H1 (cell line): ENCODE data around the gene PTX3. TPM values are rescaled to one million over a fixed set of nuclear protein-coding genes. Genes with fewer than 3 reads are reported as not detected.

Source experiments
- CTCF ChIA-PET: fragments of 300-600 bp; sonication (Branson Sonifier 250); formaldehyde crosslinking; loops from one replicate; lab custom pipeline; 2021; ENCODE audit not compliant: partially characterized antibody; lab: Charles Lee
- POLR2A ChIA-PET: fragments of 300-600 bp; sonication (Branson Sonifier 250); formaldehyde crosslinking; loops from one replicate; lab custom pipeline; 2021; ENCODE audit warnings: inconsistent platforms; ENCODE audit not compliant: partially characterized antibody; lab: Charles Lee
- DNase-seq, 2 experiments: peaks; one replicate each; pipeline versions ENCODE4 v3.0.0 to v3.0.0-alpha.2; 2010 to 2022; ENCODE audit warnings: low spot score in 2 of 2, low read depth in 1 of 2, mixed read lengths in 1 of 2
- FAIRE-seq: peaks from 2 replicates; lab custom pipeline; 2011; peaks lifted over from hg19 to GRCh38; lab: Jason Lieb, UNC
- H2AFZ ChIP-seq: 2 replicates; pipeline ENCODE4 v1.8.1; 2012; ENCODE audit warnings: low read length, inconsistent platforms
- H2AK5ac ChIP-seq: 2 replicates; pipeline ENCODE4 v1.6.1; 2013; ENCODE audit warnings: low read depth, low read length
- H2BK120ac ChIP-seq: replicated peaks from 2 replicates; pipeline ENCODE3; 2013; ENCODE audit warnings: low read depth, low read length, inconsistent platforms
- H2BK12ac ChIP-seq: 2 replicates; pipeline ENCODE4 v1.6.1; 2013; ENCODE audit warnings: low read depth, low read length
- H2BK15ac ChIP-seq: 2 replicates; pipeline ENCODE4 v1.6.1; 2013; ENCODE audit warnings: low read length
- H2BK20ac ChIP-seq: 2 replicates; pipeline ENCODE4 v1.6.1; 2013; ENCODE audit warnings: low read length
- H2BK5ac ChIP-seq: 2 replicates; pipeline ENCODE4 v1.6.1; 2013; ENCODE audit warnings: low read depth, low read length
- H3K14ac ChIP-seq: 2 replicates; pipeline ENCODE4 v1.6.1; 2013; ENCODE audit warnings: inconsistent platforms; ENCODE audit not compliant: insufficient read length
- H3K18ac ChIP-seq: 2 replicates; pipeline ENCODE4 v1.6.1; 2013; ENCODE audit warnings: low read length; ENCODE audit errors: extremely low read depth
- H3K23ac ChIP-seq: 2 replicates; pipeline ENCODE4 v1.6.1; 2013; ENCODE audit warnings: inconsistent platforms; ENCODE audit not compliant: insufficient read length
- H3K23me2 ChIP-seq: 2 replicates; pipeline ENCODE4 v1.6.1; 2013; ENCODE audit warnings: low read depth, low read length
- H3K27ac ChIP-seq: 2 replicates; pipeline ENCODE4 v1.6.1; 2011; ENCODE audit warnings: low read depth, low read length, inconsistent platforms
- H3K27me3 ChIP-seq, 4 experiments: replicated peaks in 1 of 4; 1 replicate in 1 of 4; 2 replicates in 3 of 4; pipeline versions ENCODE4 v1.6.1 to v1.8.1; 2011 to 2013; ENCODE audit warnings: low read length in 3 of 4, mild to moderate bottlenecking in 3 of 4, inconsistent platforms in 2 of 4, mixed read lengths in 2 of 4, moderate library complexity in 1 of 4; ENCODE audit not compliant: control insufficient read depth in 3 of 4, insufficient read depth in 3 of 4; ENCODE audit errors: extremely low read depth in 1 of 4
- H3K36me3 ChIP-seq, 4 experiments: 2 replicates each; pipeline versions ENCODE4 v1.6.1 to v1.8.1; 2011 to 2013; ENCODE audit warnings: mild to moderate bottlenecking in 4 of 4, low read length in 3 of 4, moderate library complexity in 2 of 4, control low read depth in 1 of 4, inconsistent platforms in 1 of 4; ENCODE audit not compliant: insufficient read depth in 4 of 4, control insufficient read depth in 2 of 4
- H3K4ac ChIP-seq: replicated peaks from 2 replicates; pipeline ENCODE3; 2013; ENCODE audit warnings: low read length, low read depth, mixed read lengths, inconsistent platforms; ENCODE audit not compliant: insufficient read length
- H3K4me1 ChIP-seq, 4 experiments: replicated peaks in 1 of 4; 1 replicate in 1 of 4; 2 replicates in 3 of 4; pipeline versions ENCODE4 v1.6.1 to v1.8.1; 2011 to 2013; ENCODE audit warnings: low read length in 3 of 4, inconsistent platforms in 2 of 4, mixed read lengths in 1 of 4; ENCODE audit not compliant: insufficient read depth in 4 of 4, control insufficient read depth in 3 of 4
- H3K4me2 ChIP-seq, 2 experiments: 2 replicates each; pipeline versions ENCODE4 v1.6.1 to v1.8.1; 2011 to 2013; ENCODE audit warnings: low read depth in 2 of 2, low read length in 2 of 2, control low read depth in 1 of 2, inconsistent platforms in 1 of 2, mild to moderate bottlenecking in 1 of 2; ENCODE audit not compliant: insufficient read depth in 1 of 2
- H3K4me3 ChIP-seq, 4 experiments: fragments of 200-600, 300-600 bp in 1 of 4; sonication (generic), shearing (Covaris generic), sonication (Bioruptor Twin) in 1 of 4; 2 replicates each; pipeline versions ENCODE4 v1.5.1 to v1.8.1; 2011 to 2016; ENCODE audit warnings: low read length in 4 of 4, low read depth in 3 of 4, control low read depth in 2 of 4, inconsistent platforms in 2 of 4, mild to moderate bottlenecking in 2 of 4, mixed read lengths in 1 of 4, moderate library complexity in 1 of 4; ENCODE audit not compliant: insufficient read depth in 2 of 4; ENCODE audit errors: extremely low read depth in 1 of 4
- H3K56ac ChIP-seq: replicated peaks from 2 replicates; pipeline ENCODE3; 2013; ENCODE audit warnings: low read depth, mild to moderate bottlenecking, mixed read lengths, low read length, inconsistent platforms; ENCODE audit not compliant: insufficient read length
- H3K79me1 ChIP-seq: 2 replicates; pipeline ENCODE4 v1.6.1; 2013; ENCODE audit warnings: low read depth, low read length, control low read depth
- H3K79me2 ChIP-seq, 2 experiments: 2 replicates each; pipeline versions ENCODE4 v1.6.1 to v1.8.1; 2012 to 2013; ENCODE audit warnings: low read length in 2 of 2, mild to moderate bottlenecking in 2 of 2, inconsistent platforms in 1 of 2; ENCODE audit not compliant: insufficient read depth in 2 of 2, control insufficient read depth in 1 of 2
- H3K9ac ChIP-seq, 4 experiments: replicated peaks in 1 of 4; 1 replicate in 1 of 4; 2 replicates in 3 of 4; pipeline versions ENCODE4 v1.6.1 to v1.8.1; 2011 to 2013; ENCODE audit warnings: low read depth in 3 of 4, low read length in 3 of 4, control low read depth in 2 of 4, mild to moderate bottlenecking in 2 of 4, moderate library complexity in 2 of 4, inconsistent platforms in 1 of 4; ENCODE audit errors: extremely low read depth in 1 of 4
- H3K9me3 ChIP-seq, 2 experiments: 2 replicates each; pipeline versions ENCODE4 v1.6.1 to v1.8.1; 2012 to 2013; ENCODE audit warnings: mild to moderate bottlenecking in 2 of 2, moderate library complexity in 2 of 2, control low read depth in 1 of 2, inconsistent platforms in 1 of 2, low read depth in 1 of 2, low read length in 1 of 2, mixed read lengths in 1 of 2; ENCODE audit not compliant: insufficient read depth in 2 of 2
- H4K20me1 ChIP-seq, 2 experiments: replicated peaks in 1 of 2; 2 replicates each; pipeline versions ENCODE3 to v1.8.1; 2011 to 2013; ENCODE audit warnings: inconsistent platforms in 2 of 2, low read length in 2 of 2, mild to moderate bottlenecking in 1 of 2; ENCODE audit not compliant: insufficient read depth in 2 of 2, control insufficient read depth in 1 of 2
- H4K5ac ChIP-seq: 2 replicates; pipeline ENCODE4 v1.6.1; 2013; ENCODE audit warnings: low read length, low read depth, mixed read lengths, inconsistent platforms; ENCODE audit not compliant: insufficient read length
- H4K8ac ChIP-seq: 2 replicates; pipeline ENCODE4 v1.8.0; 2013; ENCODE audit warnings: mild to moderate bottlenecking, moderate library complexity, low read length, inconsistent platforms; ENCODE audit not compliant: insufficient read depth; ENCODE audit errors: extremely low read depth
- H4K91ac ChIP-seq: replicated peaks from 2 replicates; pipeline ENCODE3; 2013; ENCODE audit warnings: low read length, mixed read lengths, inconsistent platforms; ENCODE audit not compliant: insufficient read length
- BRCA1 ChIP-seq: IDR thresholded peaks from 2 replicates; pipeline ENCODE4 v1.6.1; 2012; ENCODE audit warnings: low read depth, low read length, improper control_type of control experiment
- CBX5 ChIP-seq: fragments of 300-800, 300-1000 bp; sonication (generic); IDR thresholded peaks from 2 replicates; pipeline ENCODE4 v1.7.1; 2016; ENCODE audit warnings: antibody characterized with exemption, low read length, low read depth
- FOSL1 ChIP-seq: IDR thresholded peaks from 2 replicates; pipeline ENCODE4 v1.6.1; 2011; ENCODE audit warnings: mild to moderate bottlenecking, low read depth, low read length, moderate library complexity; ENCODE audit not compliant: insufficient read depth
- KDM5A ChIP-seq: fragments of 200-600 bp; IDR thresholded peaks from 2 replicates; pipeline ENCODE4 v1.7.1; 2012; ENCODE audit warnings: mild to moderate bottlenecking, low read length, inconsistent platforms, mixed read lengths
- PHF8 ChIP-seq: fragments of 200-600 bp; sonication (generic); conservative IDR thresholded peaks from 2 replicates; pipeline ENCODE4 v1.7.1; 2012; ENCODE audit warnings: low read depth, mild to moderate bottlenecking, inconsistent platforms, low read length, moderate library complexity
- SIN3A ChIP-seq, 2 experiments: IDR thresholded peaks in 1 of 2; conservative IDR thresholded peaks in 1 of 2; 2 replicates each; pipeline ENCODE4 v1.6.1; 2011 to 2012; ENCODE audit warnings: low read length in 2 of 2, improper control_type of control experiment in 1 of 2, low read depth in 1 of 2, mild to moderate bottlenecking in 1 of 2
- SIX5 ChIP-seq: IDR thresholded peaks from 2 replicates; pipeline ENCODE4 v1.6.1; 2011; ENCODE audit warnings: mild to moderate bottlenecking, low read depth, low read length
- SRF ChIP-seq: IDR thresholded peaks from 2 replicates; pipeline ENCODE4 v1.6.1; 2011; ENCODE audit warnings: mild to moderate bottlenecking, low read depth, low read length, moderate library complexity
- TBP ChIP-seq: IDR thresholded peaks from 2 replicates; pipeline ENCODE4 v1.6.1; 2011; ENCODE audit warnings: low read depth, low read length, improper control_type of control experiment
- TCF12 ChIP-seq: IDR thresholded peaks from 2 replicates; pipeline ENCODE4 v1.6.1; 2011; ENCODE audit warnings: low read depth, mild to moderate bottlenecking, low read length
- WGBS, 2 experiments: shearing (Covaris generic) in 1 of 2; methylation state at CpG; one replicate each; pipeline versions ENCODE4 v1.1.6 to v1.1.7; 2013 to 2015; ENCODE audit warnings: low lambda C conversion rate in 2 of 2, mixed read lengths in 2 of 2, inconsistent platforms in 1 of 2, low coverage in 1 of 2, missing lambda C conversion rate in 1 of 2; ENCODE audit not compliant: insufficient replicate concordance in 2 of 2, insufficient coverage in 1 of 2, insufficient read length in 1 of 2; ENCODE audit errors: extremely low coverage in 1 of 2, missing lambda C conversion rate in 1 of 2; 5-methylcytosine and 5-hydroxymethylcytosine counted together
- polyA plus RNA-seq, 7 experiments: library from polyadenylated mRNA; depleted of rRNA in 3 of 7; stranded (reverse) in 5 of 7; unstranded in 2 of 7; fragments of >200 nt in 5 of 7; fragments of 200-250 nt in 2 of 7; gene quantifications; 1 replicate in 5 of 7; 2 replicates in 1 of 7; 4 replicates in 1 of 7; pipeline versions ENCODE4 v1.2.1 to v1.2.3, GENCODE V29; 2011 to 2013; ENCODE audit warnings: missing spikeins in 2 of 7, mixed read lengths in 2 of 7
- total RNA-seq: library from RNA; stranded (reverse); fragmentation: NEBNext Ultra II Directional; extraction: Animal tissue kit (Norgen Biotek cat#: 25700); gene quantifications from 2 replicates; pipeline ENCODE4 v1.2.1, GENCODE V29; 2021
- TF ChIP-seq, protein P1 (sequence below): IDR thresholded peaks from 2 replicates; pipeline ENCODE4 v1.6.1; 2012; ENCODE audit warnings: inconsistent platforms
- TF ChIP-seq, protein P2 (sequence below), 3 experiments: IDR thresholded peaks; 1 replicate in 2 of 3; 2 replicates in 1 of 3; pipeline versions ENCODE4 v1.5.1 to v1.6.1; 2011; ENCODE audit warnings: low read length in 3 of 3, mild to moderate bottlenecking in 3 of 3, inconsistent platforms in 2 of 3, low read depth in 1 of 3, moderate library complexity in 1 of 3; ENCODE audit not compliant: insufficient read depth in 1 of 3; ENCODE audit errors: control extremely low read depth in 1 of 3

Gene PTX3
- total and polyA plus RNA-seq, 2 of the 8 experiments (the other 6 are each of a cell fraction or from before 2014, with no cell fraction given) = 1.2 to 1.7 TPM

DNA sequence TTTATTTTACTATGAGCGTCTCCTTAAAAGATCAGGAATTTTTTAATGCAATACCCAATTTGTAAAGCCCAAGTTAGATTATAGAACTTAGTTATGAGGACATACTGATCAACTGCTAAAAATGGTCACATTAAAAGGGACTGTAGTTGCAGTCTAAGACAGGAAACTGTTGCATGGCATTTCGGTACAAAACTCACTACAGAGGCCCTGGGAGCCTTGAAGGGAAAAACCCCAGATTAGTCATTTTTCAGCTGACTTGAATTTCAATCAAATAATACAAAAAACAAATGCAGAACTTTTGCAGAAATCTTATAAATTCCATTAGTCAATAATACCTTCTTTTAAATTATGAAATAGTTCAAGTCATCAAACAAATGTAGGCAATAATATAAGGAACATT is 6.9 kb upstream of the PTX3 start:
- Histone ChIP-seq H3K56ac (no peak overlapping the region), H2BK12ac (no peak overlapping the region), H3K23ac (no peak overlapping the region), H3K4me1 (no peaks in the 10 kb centered on the region), H3K4ac (no peak overlapping the region), H2BK5ac (no peak overlapping the region), H2AK5ac (no peak overlapping the region), H4K8ac (no peak overlapping the region), H3K18ac (no peak overlapping the region), H3K23me2 (no peaks in the 10 kb centered on the region), H3K14ac (no peak overlapping the region), H3K9me3 (no peaks in the 10 kb centered on the region), H3K79me2 (no peaks in the 10 kb centered on the region), H4K5ac (no peak overlapping the region), H4K91ac (no peak overlapping the region), H4K20me1 (peaks cover 0 to 2% of the 10 kb centered on the region in 2 experiments), H2AFZ (no peak overlapping the region), H2BK120ac (no peak overlapping the region), H3K9ac (no peak overlapping the region), H2BK15ac (no peak overlapping the region), H3K4me3 (no peak overlapping the region), H3K27me3 (no peaks in the 10 kb centered on the region), H2BK20ac (no peak overlapping the region), H3K4me2 (no peak overlapping the region), H3K79me1 (no peaks in the 10 kb centered on the region), H3K27ac (no peak overlapping the region), H3K36me3 (peaks cover 0 to 4% (median 0%) of the 10 kb centered on the region in 4 experiments; a peak in 1 of 8 replicates)
- 91% methylated on average over 2 of the region's 2 CpGs; no CpG with 5 or more reads in 1 of the 2 experiments for whole genome bisulfite sequencing, 2 experiments
- no peak for DNase-seq
- no peak for FAIRE-seq
- ChIA-PET CTCF (no interaction called here), POLR2A (no interaction called here)
- no peak for TF ChIP-seq SRF
- TF ChIP-seq, protein P1, sequence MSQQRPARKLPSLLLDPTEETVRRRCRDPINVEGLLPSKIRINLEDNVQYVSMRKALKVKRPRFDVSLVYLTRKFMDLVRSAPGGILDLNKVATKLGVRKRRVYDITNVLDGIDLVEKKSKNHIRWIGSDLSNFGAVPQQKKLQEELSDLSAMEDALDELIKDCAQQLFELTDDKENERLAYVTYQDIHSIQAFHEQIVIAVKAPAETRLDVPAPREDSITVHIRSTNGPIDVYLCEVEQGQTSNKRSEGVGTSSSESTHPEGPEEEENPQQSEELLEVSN = no peak
- TF ChIP-seq SIN3A (conservative IDR thresholded peaks at IDR 0.05 in 1 of 2, IDR thresholded peaks at IDR 0.05 in 1 of 2; ENCODE audit: low read depth in 1 of 2, low read length in 2 of 2) = no peak
- TF ChIP-seq SIX5 = no peak
- TF ChIP-seq TBP = no peak
- TF ChIP-seq, protein P2, sequence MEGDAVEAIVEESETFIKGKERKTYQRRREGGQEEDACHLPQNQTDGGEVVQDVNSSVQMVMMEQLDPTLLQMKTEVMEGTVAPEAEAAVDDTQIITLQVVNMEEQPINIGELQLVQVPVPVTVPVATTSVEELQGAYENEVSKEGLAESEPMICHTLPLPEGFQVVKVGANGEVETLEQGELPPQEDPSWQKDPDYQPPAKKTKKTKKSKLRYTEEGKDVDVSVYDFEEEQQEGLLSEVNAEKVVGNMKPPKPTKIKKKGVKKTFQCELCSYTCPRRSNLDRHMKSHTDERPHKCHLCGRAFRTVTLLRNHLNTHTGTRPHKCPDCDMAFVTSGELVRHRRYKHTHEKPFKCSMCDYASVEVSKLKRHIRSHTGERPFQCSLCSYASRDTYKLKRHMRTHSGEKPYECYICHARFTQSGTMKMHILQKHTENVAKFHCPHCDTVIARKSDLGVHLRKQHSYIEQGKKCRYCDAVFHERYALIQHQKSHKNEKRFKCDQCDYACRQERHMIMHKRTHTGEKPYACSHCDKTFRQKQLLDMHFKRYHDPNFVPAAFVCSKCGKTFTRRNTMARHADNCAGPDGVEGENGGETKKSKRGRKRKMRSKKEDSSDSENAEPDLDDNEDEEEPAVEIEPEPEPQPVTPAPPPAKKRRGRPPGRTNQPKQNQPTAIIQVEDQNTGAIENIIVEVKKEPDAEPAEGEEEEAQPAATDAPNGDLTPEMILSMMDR (IDR thresholded peaks at IDR 0.05; ENCODE audit: control extremely low read depth in 1 of 3, insufficient read depth in 1 of 3, low read depth in 1 of 3, low read length in 3 of 3) = no peak
- no peak for TF ChIP-seq FOSL1
- no peak for TF ChIP-seq CBX5
- no peak for TF ChIP-seq TCF12
- no peak for TF ChIP-seq PHF8
- no peak for TF ChIP-seq KDM5A
- TF ChIP-seq BRCA1 = no peak
